DMS153 (cell line): Measurements from ENCODE around the gene CDC27.

ENCODE experiments used
- DNase-seq: peaks from one replicate; lab custom pipeline; 2025; lab: John Stamatoyannopoulos, UW

Gene CDC27

GRCh38 chr17:47070266-47070665 is 118.8 kb downstream of the CDC27 start:
- peak; percentile 1 for DNase-seq
